ENCODE measurements around the gene AQP2.

DNA sequence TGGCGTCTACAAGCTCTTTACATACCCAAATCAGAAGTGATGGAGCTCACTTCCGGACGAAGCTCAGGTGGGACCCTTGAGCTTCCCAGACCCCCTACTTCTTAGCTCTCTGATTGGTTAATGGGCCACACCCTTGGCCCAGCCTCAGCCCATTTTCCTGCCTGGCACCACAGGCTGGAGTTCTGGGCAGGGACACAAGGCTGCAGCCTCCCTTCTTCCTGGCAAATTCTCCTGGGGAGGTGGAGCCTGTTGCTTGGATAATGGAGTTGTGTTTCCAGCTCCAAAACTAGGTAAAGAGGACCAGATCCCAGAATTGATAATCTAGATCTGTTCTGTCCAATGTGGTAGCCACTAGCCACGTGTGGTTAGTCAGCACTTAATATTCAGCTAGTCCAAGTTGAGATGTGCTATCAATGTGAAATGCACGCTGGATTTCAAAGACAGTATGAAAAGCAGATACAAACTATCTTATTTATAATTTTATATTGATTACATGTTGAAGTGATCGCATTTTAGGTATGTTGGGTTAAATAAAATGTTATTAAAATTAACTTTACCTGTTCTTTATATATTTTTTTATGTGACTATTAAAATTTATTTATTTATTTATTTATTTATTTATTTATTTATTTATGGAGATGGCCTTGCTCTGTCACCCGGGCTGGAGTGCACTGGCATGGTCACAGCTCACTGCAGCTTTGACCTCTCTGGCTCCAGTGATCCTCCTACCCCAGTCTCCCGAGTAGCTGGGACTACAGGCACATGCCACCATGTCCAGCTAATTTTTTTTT lies 34.2 kb upstream of the AQP2 start:
- TF ChIP-seq, protein P1, sequence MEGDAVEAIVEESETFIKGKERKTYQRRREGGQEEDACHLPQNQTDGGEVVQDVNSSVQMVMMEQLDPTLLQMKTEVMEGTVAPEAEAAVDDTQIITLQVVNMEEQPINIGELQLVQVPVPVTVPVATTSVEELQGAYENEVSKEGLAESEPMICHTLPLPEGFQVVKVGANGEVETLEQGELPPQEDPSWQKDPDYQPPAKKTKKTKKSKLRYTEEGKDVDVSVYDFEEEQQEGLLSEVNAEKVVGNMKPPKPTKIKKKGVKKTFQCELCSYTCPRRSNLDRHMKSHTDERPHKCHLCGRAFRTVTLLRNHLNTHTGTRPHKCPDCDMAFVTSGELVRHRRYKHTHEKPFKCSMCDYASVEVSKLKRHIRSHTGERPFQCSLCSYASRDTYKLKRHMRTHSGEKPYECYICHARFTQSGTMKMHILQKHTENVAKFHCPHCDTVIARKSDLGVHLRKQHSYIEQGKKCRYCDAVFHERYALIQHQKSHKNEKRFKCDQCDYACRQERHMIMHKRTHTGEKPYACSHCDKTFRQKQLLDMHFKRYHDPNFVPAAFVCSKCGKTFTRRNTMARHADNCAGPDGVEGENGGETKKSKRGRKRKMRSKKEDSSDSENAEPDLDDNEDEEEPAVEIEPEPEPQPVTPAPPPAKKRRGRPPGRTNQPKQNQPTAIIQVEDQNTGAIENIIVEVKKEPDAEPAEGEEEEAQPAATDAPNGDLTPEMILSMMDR (IDR thresholded peaks at IDR 0.05): no peak
- TF ChIP-seq POLR2AphosphoS5 (IDR thresholded peaks at IDR 0.05): no peak

Data from prostate gland (tissue), 2 donors.